HEK293 (cell line): ENCODE measurements around the gene TNPO3.
A peak's percentile ranks its signal among the peaks of the same experiment; 100 is the strongest.

Experiments
- CTCF ChIA-PET: fragments of 350-600 bp; formaldehyde crosslinking; extraction: SDS; loops from one replicate; lab custom pipeline; 2021; ENCODE audit warnings: antibody characterized with exemption; lab: Yijun Ruan, JAX
- POLR2A ChIA-PET: fragments of 300-600 bp; formaldehyde crosslinking; extraction: SDS; loops from one replicate; lab custom pipeline; 2020; ENCODE audit warnings: antibody characterized with exemption, inconsistent platforms; lab: Yijun Ruan, JAX
- H3K27ac ChIP-seq: fragments of 200-500 bp; sonication (Bioruptor generic); 2 replicates; pipeline ENCODE4 v1.5.1; 2014; ENCODE audit warnings: low read depth, low read length, control low read depth, inconsistent platforms; ENCODE audit errors: extremely low read depth
- H3K36me3 ChIP-seq, 2 experiments: fragments of 200-500 bp in 1 of 2; sonication (Bioruptor generic) in 1 of 2; 1 replicate in 1 of 2; 2 replicates in 1 of 2; pipeline ENCODE4 v1.5.1; 2014 to 2017; ENCODE audit warnings: inconsistent platforms in 2 of 2, low read length in 2 of 2; ENCODE audit not compliant: control insufficient read depth in 2 of 2, insufficient read depth in 1 of 2
- H3K4me1 ChIP-seq: fragments of 200-500 bp; sonication (Bioruptor generic); 2 replicates; pipeline ENCODE4 v1.5.1; 2014; ENCODE audit warnings: mild to moderate bottlenecking, low read length, inconsistent platforms; ENCODE audit not compliant: control insufficient read depth, insufficient read depth
- H3K4me3 ChIP-seq: 2 replicates; pipeline ENCODE4 v1.5.1; 2011; ENCODE audit warnings: low read depth, mild to moderate bottlenecking, control low read depth, low read length, moderate library complexity
- H3K9me3 ChIP-seq: fragments of 200-500 bp; sonication (Bioruptor generic); 2 replicates; pipeline ENCODE4 v1.5.1; 2014; ENCODE audit warnings: low read depth, low read length, inconsistent platforms; ENCODE audit not compliant: control insufficient read depth, insufficient read depth
- FEZF1 ChIP-seq: fragments of 450-650 bp; formaldehyde crosslinking; IDR thresholded peaks from 2 replicates; pipeline ENCODE4 v1.5.1; 2016; ENCODE audit warnings: missing biosample characterization, missing genetic modification characterization
- HOXC10 ChIP-seq: sonication (generic); formaldehyde crosslinking; IDR thresholded peaks from 2 replicates; pipeline ENCODE4 v1.8.1; 2023; ENCODE audit warnings: mild to moderate bottlenecking, missing genetic modification reagents
- MZF1 ChIP-seq: fragments of 450-650 bp; formaldehyde crosslinking; IDR thresholded peaks from 2 replicates; pipeline ENCODE4 v1.5.1; 2017; ENCODE audit warnings: missing biosample characterization, missing genetic modification characterization, borderline replicate concordance
- RBAK ChIP-seq: fragments of 450-650 bp; formaldehyde crosslinking; IDR thresholded peaks from 2 replicates; pipeline ENCODE4 v1.5.1; 2016; ENCODE audit warnings: missing biosample characterization, missing genetic modification characterization
- ZBTB21 ChIP-seq: fragments of 450-650 bp; formaldehyde crosslinking; IDR thresholded peaks from 2 replicates; pipeline ENCODE4 v1.5.1; 2017; ENCODE audit warnings: missing biosample characterization, missing genetic modification characterization
- ZFP69B ChIP-seq: fragments of 450-650 bp; formaldehyde crosslinking; IDR thresholded peaks from 2 replicates; pipeline ENCODE4 v1.5.1; 2016; ENCODE audit warnings: missing biosample characterization, missing genetic modification characterization
- ZIC2 ChIP-seq: fragments of 450-650 bp; formaldehyde crosslinking; IDR thresholded peaks from 2 replicates; pipeline ENCODE4 v1.5.1; 2016; ENCODE audit warnings: missing biosample characterization, missing genetic modification characterization
- ZNF16 ChIP-seq: fragments of 450-650 bp; formaldehyde crosslinking; IDR thresholded peaks from 2 replicates; pipeline ENCODE4 v1.5.1; 2016; ENCODE audit warnings: low read depth, missing biosample characterization, missing genetic modification characterization
- ZNF169 ChIP-seq: fragments of 450-650 bp; formaldehyde crosslinking; IDR thresholded peaks from 2 replicates; pipeline ENCODE4 v1.5.1; 2016; ENCODE audit warnings: missing biosample characterization, missing genetic modification characterization
- ZNF19 ChIP-seq: fragments of 450-650 bp; formaldehyde crosslinking; IDR thresholded peaks from 2 replicates; pipeline ENCODE4; 2016; ENCODE audit warnings: missing biosample characterization, missing genetic modification characterization, low read depth
- ZNF248 ChIP-seq: fragments of 450-650 bp; formaldehyde crosslinking; IDR thresholded peaks from 2 replicates; pipeline ENCODE4 v1.5.1; 2017; ENCODE audit warnings: missing biosample characterization, missing genetic modification characterization
- ZNF510 ChIP-seq: fragments of 450-650 bp; formaldehyde crosslinking; IDR thresholded peaks from 2 replicates; pipeline ENCODE4 v1.5.1; 2018; ENCODE audit warnings: mild to moderate bottlenecking, missing genetic modification characterization, missing biosample characterization; ENCODE audit not compliant: insufficient replicate concordance
- ZNF549 ChIP-seq: fragments of 450-650 bp; IDR thresholded peaks from 2 replicates; pipeline ENCODE4 v1.5.1; 2018; ENCODE audit warnings: missing biosample characterization, missing genetic modification characterization, mild to moderate bottlenecking, inconsistent platforms, moderate library complexity
- ZNF660 ChIP-seq: fragments of 450-650 bp; IDR thresholded peaks from 2 replicates; pipeline ENCODE4 v1.5.1; 2018; ENCODE audit warnings: missing biosample characterization, mild to moderate bottlenecking, missing genetic modification characterization
- ZNF664 ChIP-seq: fragments of 450-650 bp; formaldehyde crosslinking; IDR thresholded peaks from 2 replicates; pipeline ENCODE4 v1.5.1; 2016; ENCODE audit warnings: missing biosample characterization, missing genetic modification characterization
- ZNF747 ChIP-seq: fragments of 450-650 bp; formaldehyde crosslinking; IDR thresholded peaks from 2 replicates; pipeline ENCODE4 v1.5.1; 2016; ENCODE audit warnings: missing biosample characterization, missing genetic modification characterization
- ZNF791 ChIP-seq: fragments of 450-650 bp; formaldehyde crosslinking; IDR thresholded peaks from 2 replicates; pipeline ENCODE4 v1.5.1; 2016; ENCODE audit warnings: missing biosample characterization, missing genetic modification characterization
- ZNF843 ChIP-seq: fragments of 450-650 bp; formaldehyde crosslinking; IDR thresholded peaks from 2 replicates; pipeline ENCODE4 v1.5.1; 2016; ENCODE audit warnings: missing biosample characterization, missing genetic modification characterization
- TF ChIP-seq, protein P1 (sequence below): fragments of 450-650 bp; formaldehyde crosslinking; IDR thresholded peaks from 2 replicates; pipeline ENCODE4 v1.5.1; 2016; ENCODE audit warnings: missing biosample characterization, missing genetic modification characterization
- TF ChIP-seq, protein P2 (sequence below): fragments of 450-650 bp; formaldehyde crosslinking; IDR thresholded peaks from 2 replicates; pipeline ENCODE4 v1.5.1; 2016; ENCODE audit warnings: missing biosample characterization, missing genetic modification characterization, low read depth
- TF ChIP-seq, protein P3 (sequence below): fragments of 450-650 bp; formaldehyde crosslinking; IDR thresholded peaks from 2 replicates; pipeline ENCODE4 v1.5.1; 2016; ENCODE audit warnings: missing biosample characterization, missing genetic modification characterization
- TF ChIP-seq, protein P4 (sequence below): fragments of 450-650 bp; formaldehyde crosslinking; IDR thresholded peaks from 2 replicates; pipeline ENCODE4 v1.5.1; 2016; ENCODE audit warnings: missing biosample characterization, missing genetic modification characterization

Gene TNPO3

DNA sequence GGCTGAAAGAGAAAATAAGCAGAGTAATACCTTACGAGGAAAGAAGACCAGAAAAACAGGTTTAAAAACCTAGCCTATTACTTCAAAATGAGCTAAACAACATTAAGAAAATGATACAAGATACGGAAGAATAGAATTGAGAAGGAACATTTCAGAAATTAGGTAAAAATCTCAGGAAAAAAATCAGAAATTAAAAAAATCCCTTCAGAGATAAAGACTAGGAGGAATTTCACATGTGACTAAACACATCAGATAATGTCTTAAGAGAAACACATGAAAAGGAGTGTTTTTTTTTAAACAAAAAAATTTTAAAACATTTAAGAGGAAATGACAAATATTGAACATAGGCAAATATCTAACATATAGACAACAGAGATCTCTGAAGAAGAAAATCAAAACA lies 33.3 kb downstream of the TNPO3 start (continued):
- TF ChIP-seq, protein P1, sequence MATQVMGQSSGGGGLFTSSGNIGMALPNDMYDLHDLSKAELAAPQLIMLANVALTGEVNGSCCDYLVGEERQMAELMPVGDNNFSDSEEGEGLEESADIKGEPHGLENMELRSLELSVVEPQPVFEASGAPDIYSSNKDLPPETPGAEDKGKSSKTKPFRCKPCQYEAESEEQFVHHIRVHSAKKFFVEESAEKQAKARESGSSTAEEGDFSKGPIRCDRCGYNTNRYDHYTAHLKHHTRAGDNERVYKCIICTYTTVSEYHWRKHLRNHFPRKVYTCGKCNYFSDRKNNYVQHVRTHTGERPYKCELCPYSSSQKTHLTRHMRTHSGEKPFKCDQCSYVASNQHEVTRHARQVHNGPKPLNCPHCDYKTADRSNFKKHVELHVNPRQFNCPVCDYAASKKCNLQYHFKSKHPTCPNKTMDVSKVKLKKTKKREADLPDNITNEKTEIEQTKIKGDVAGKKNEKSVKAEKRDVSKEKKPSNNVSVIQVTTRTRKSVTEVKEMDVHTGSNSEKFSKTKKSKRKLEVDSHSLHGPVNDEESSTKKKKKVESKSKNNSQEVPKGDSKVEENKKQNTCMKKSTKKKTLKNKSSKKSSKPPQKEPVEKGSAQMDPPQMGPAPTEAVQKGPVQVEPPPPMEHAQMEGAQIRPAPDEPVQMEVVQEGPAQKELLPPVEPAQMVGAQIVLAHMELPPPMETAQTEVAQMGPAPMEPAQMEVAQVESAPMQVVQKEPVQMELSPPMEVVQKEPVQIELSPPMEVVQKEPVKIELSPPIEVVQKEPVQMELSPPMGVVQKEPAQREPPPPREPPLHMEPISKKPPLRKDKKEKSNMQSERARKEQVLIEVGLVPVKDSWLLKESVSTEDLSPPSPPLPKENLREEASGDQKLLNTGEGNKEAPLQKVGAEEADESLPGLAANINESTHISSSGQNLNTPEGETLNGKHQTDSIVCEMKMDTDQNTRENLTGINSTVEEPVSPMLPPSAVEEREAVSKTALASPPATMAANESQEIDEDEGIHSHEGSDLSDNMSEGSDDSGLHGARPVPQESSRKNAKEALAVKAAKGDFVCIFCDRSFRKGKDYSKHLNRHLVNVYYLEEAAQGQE (tag by site-specific recombination): no peak
- TF ChIP-seq ZNF16 (tag by site-specific recombination) (no peak), ZNF248 (tag by site-specific recombination) (no peak), ZNF510 (no peak), ZNF660 (tag by site-specific recombination) (no peak)

DNA sequence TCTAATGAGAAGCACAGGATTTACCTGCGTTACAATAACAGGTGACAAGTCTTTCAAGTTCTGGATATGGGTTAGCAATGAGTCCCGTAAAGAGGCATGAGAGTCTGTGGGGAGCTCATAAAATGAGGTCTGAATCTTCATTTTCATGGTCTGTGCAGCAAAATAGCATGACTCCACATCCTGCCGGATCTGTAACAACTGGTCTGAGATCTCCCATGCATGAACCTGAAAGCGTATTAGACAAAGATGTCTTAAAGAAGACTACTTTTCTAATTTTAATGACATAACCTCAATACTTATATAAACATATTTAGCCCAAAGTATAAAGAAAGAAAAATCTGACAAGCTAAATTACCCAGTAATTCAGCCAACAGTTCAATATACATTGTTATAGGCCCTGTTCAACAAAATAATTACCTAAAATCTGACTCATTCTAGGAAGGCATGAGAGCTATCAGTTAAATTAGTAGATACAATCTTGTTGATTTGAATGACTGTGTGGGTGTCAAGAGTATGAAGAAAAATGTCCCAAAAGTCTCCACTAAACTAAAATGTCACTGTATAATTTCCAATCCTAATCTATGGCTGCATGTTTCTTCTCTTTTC lies 36.9 kb downstream of the TNPO3 start:
- H3K9me3 ChIP-seq: no peaks in the 10 kb centered on the region
- H3K4me3 ChIP-seq: no peak overlapping the region
- no peaks in the 10 kb centered on the region for H3K4me1 ChIP-seq
- ChIA-PET CTCF (interaction anchor here (0.7 to 2.6 kb wide), 2 partner anchors 74 to 134 kb away, joined by 3 to 10 read pairs; no protein-coding TSS in a partner anchor), POLR2A (no interaction called here)
- no peak overlapping the region for H3K27ac ChIP-seq
- peaks cover 25 to 33% of the 10 kb centered on the region in 2 experiments for H3K36me3 ChIP-seq
- no peak for TF ChIP-seq ZNF843 (tag by site-specific recombination)
- peak; percentile 67 for TF ChIP-seq ZNF549 (tag by site-specific recombination)
- TF ChIP-seq ZNF664: peak; percentile 91
- no peak for TF ChIP-seq MZF1
- no peak for TF ChIP-seq RBAK
- TF ChIP-seq HOXC10 (CRISPR knock-in tag): no peak
- no peak for TF ChIP-seq ZNF791 (tag by site-specific recombination)
- no peak for TF ChIP-seq ZFP69B
- TF ChIP-seq, protein P2, sequence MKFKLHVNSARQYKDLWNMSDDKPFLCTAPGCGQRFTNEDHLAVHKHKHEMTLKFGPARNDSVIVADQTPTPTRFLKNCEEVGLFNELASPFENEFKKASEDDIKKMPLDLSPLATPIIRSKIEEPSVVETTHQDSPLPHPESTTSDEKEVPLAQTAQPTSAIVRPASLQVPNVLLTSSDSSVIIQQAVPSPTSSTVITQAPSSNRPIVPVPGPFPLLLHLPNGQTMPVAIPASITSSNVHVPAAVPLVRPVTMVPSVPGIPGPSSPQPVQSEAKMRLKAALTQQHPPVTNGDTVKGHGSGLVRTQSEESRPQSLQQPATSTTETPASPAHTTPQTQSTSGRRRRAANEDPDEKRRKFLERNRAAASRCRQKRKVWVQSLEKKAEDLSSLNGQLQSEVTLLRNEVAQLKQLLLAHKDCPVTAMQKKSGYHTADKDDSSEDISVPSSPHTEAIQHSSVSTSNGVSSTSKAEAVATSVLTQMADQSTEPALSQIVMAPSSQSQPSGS (tag by site-specific recombination): 0 out of 2 replicates have a peak, but pooled peaks have one; percentile 18
- TF ChIP-seq ZNF19 (tag by site-specific recombination): no peak
- TF ChIP-seq, protein P3, sequence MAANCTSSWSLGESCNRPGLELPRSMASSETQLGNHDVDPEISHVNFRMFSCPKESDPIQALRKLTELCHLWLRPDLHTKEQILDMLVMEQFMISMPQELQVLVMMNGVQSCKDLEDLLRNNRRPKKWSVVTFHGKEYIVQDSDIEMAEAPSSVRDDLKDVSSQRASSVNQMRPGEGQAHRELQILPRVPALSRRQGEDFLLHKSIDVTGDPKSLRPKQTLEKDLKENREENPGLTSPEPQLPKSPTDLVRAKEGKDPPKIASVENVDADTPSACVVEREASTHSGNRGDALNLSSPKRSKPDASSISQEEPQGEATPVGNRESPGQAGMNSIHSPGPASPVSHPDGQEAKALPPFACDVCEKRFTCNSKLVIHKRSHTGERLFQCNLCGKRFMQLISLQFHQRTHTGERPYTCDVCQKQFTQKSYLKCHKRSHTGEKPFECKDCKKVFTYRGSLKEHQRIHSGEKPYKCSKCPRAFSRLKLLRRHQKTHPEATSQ (tag by site-specific recombination): no peak
- TF ChIP-seq ZNF169 (tag by site-specific recombination): no peak
- TF ChIP-seq ZBTB21 (tag by site-specific recombination): no peak
- no peak for TF ChIP-seq ZNF747 (tag by site-specific recombination)
- TF ChIP-seq, protein P4, sequence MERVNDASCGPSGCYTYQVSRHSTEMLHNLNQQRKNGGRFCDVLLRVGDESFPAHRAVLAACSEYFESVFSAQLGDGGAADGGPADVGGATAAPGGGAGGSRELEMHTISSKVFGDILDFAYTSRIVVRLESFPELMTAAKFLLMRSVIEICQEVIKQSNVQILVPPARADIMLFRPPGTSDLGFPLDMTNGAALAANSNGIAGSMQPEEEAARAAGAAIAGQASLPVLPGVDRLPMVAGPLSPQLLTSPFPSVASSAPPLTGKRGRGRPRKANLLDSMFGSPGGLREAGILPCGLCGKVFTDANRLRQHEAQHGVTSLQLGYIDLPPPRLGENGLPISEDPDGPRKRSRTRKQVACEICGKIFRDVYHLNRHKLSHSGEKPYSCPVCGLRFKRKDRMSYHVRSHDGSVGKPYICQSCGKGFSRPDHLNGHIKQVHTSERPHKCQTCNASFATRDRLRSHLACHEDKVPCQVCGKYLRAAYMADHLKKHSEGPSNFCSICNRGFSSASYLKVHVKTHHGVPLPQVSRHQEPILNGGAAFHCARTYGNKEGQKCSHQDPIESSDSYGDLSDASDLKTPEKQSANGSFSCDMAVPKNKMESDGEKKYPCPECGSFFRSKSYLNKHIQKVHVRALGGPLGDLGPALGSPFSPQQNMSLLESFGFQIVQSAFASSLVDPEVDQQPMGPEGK (tag by site-specific recombination): no peak
- TF ChIP-seq FEZF1 (tag by site-specific recombination): no peak
- TF ChIP-seq ZIC2 (tag by site-specific recombination): no peak
